Fibroblast of lung (primary cell): Measurements from ENCODE around the gene FIP1L1.

Experiments used
- EZH2 ChIP-seq: IDR thresholded peaks from 2 replicates; pipeline ENCODE4 v1.5.1; 2012; ENCODE audit warnings: low read length, control low read depth, mild to moderate bottlenecking; ENCODE audit errors: missing control alignments
- TF ChIP-seq, protein P1 (sequence below), 2 donors: IDR thresholded peaks in 1 of 2; conservative IDR thresholded peaks in 1 of 2; 1 replicate in 1 of 2; 2 replicates in 1 of 2; pipeline ENCODE4 v1.5.1; 2011 to 2012; ENCODE audit warnings: low read length in 2 of 2, control low read depth in 1 of 2, inconsistent platforms in 1 of 2, low read depth in 1 of 2, mild to moderate bottlenecking in 1 of 2

DNA sequence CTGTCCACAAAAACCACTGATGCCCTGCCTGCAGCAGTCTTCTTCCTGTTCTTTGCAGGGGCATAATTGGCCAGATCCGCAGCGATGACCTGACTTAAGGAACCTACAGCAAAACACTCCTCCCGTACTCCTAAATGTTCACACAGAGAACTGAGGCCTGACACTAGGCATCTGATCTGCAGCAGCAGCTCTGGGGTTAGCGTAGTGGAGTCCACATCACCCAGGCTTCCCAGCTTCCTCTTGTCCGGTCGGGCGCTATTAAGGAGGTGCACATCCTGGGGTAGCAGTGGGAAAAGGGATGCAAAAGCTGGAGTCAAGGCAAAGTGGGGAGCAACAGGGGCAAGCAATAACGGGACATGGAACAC is 12.3 kb upstream of the FIP1L1 start:
- TF ChIP-seq, protein P1, sequence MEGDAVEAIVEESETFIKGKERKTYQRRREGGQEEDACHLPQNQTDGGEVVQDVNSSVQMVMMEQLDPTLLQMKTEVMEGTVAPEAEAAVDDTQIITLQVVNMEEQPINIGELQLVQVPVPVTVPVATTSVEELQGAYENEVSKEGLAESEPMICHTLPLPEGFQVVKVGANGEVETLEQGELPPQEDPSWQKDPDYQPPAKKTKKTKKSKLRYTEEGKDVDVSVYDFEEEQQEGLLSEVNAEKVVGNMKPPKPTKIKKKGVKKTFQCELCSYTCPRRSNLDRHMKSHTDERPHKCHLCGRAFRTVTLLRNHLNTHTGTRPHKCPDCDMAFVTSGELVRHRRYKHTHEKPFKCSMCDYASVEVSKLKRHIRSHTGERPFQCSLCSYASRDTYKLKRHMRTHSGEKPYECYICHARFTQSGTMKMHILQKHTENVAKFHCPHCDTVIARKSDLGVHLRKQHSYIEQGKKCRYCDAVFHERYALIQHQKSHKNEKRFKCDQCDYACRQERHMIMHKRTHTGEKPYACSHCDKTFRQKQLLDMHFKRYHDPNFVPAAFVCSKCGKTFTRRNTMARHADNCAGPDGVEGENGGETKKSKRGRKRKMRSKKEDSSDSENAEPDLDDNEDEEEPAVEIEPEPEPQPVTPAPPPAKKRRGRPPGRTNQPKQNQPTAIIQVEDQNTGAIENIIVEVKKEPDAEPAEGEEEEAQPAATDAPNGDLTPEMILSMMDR (conservative IDR thresholded peaks at IDR 0.05 in 1 of 2, IDR thresholded peaks at IDR 0.05 in 1 of 2; ENCODE audit: low read depth in 1 of 2, low read length in 2 of 2) = no peak
- TF ChIP-seq EZH2 = no peak
